ENCODE data around the gene HES7.

DNA sequence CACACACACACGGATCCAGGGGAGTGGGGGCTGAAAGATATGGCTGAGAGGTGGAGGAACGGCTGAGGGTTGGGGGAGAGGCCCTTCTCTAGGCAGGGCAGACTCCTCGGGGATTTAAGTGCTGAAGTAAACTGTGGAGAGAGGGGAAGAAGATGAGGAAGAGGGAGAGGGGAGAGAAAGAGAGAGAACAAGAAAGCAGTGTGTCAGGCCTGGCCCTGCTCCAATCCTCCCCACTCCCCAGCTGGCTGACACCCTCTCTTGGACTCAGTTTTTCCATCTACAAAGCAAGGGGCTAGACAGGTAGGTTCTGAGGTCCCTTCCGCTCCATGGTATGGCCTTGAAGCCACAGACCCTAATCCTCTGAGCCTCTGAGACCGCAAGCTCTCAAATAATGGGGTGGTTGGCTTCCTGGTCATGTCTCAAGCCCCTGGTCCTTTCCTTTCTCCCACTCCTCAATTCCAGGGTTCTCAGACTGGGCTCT lies 36.9 kb upstream of the HES7 start:
- TF ChIP-seq CTCF (IDR thresholded peaks at IDR 0.05) (no peak), POLR2A (IDR thresholded peaks at IDR 0.05) (no peak)
